UCSD-AML1 (cell line): ENCODE data around the gene VCP.

ENCODE experiments used
- DNase-seq: peaks from one replicate; lab custom pipeline; 2025; ENCODE audit not compliant: unreplicated experiment; lab: John Stamatoyannopoulos, UW

The VCP gene

DNA sequence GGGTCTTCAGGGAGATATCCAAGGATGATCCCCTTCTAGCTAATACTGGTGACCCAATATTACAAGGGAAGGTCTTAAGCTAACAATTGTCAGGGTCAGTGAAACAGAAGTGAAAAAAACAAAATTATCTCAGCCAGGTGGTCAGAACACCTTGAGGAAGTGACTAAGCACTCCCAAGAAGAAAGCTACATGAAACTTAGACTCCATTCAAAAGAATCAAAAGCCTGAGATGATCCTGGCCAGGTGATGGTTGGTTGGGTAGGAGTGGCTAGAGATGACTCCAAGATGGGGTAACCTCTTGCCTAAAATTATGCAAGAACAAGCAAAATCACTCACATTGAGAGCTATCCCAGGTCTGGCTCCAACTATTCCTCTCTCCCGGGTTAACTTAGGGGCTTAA lies 5.4 kb downstream of the VCP start:
- no peak for DNase-seq

DNA sequence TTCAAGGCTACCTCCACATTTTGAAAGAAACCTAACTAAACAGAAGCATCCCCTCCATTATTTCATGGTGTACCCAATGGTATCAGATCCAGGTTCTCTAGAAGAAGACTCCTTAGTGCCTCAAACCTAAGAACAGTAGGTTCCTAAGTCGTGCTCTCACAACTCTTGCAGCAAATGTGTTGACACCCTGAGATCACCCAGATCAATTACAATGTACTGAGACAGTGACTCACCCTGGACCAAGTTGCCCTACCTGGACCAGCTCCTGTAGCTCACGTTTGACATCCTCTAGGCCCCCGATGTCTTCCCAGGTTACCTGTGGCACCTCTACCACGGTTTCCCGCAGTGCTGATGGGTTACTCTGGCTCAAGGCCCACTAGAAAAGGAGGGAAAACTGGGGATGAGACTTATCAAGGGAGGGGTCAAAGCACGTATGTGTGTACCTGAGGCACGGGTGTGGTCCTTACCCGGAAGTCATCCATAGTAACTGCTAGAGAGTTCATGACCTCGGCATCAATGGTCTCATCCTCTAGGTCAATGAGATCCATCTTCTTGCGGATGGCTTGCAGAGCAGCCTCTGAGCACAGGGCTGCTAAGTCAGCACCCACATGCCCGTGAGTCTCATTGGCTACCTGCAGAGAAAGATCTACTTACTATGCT lies 11.7 kb downstream of the VCP start:
- DNase-seq = no peak

DNA sequence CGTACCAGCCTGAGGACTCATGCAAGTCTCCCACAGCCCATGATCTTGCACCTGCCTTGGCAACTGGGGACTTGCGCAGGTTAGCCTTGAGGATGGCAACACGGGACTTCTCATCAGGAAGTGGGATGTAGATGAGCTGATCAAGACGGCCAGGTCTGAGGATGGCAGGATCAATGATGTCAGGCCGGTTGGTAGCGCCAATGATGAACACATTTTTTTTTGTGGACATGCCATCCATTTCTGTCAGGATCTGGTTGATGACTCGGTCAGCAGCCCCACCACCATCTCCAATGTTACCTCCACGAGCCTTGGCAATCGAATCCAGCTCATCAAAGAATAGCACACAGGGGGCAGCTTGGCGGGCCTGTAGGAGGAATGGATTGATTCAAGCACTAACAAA lies 13.0 kb downstream of the VCP start:
- no peak for DNase-seq

DNA sequence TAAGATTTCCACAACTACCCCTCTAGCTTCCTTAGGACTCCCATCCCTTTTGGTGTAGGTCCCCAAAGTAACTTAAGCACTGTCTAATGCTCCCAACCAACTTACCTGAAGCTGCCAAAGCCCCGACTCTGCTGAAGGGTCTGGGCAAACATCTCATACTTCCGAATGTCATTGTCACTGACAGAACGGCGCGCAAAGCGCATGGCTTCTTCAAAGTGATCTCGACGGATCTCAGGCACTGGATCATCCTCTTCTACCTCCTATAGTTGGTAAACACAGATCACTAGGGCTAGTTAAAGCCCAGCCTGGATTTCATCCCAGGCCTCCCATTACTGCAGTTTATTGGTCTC lies 15.2 kb downstream of the VCP start:
- no peak for DNase-seq

DNA sequence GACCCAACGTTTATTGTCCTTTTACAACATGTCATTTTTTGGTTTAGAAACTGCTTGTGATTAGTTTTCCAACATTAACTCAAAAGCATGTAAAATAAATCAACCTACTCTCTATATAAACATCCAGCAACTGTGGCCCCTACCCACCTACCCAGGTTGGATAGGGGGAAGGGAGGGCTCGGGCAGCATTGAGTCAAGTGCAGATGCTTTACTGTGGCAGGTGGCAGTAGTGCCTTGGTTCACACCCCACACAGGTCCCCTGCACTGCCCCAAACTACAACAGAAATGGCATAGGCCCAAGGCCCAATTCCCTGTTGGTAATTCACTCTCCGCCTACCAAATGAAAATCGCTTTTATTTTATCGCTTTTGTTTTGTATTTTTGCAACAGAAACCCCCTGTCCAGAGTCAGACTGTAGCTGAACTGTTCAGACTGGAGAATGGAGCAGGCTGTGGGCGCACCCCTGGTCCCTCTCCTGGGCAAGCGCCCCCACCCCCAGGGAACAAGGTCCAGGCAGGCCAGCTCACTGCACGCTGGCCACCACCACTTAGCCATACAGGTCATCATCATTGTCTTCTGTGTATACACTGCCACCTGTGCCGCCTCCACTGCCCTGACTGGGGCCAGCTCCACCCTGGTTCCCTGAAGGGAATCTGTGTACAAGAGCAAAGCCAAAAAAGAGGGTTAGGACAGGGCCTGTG lies 15.7 kb downstream of the VCP start:
- no peak for DNase-seq

DNA sequence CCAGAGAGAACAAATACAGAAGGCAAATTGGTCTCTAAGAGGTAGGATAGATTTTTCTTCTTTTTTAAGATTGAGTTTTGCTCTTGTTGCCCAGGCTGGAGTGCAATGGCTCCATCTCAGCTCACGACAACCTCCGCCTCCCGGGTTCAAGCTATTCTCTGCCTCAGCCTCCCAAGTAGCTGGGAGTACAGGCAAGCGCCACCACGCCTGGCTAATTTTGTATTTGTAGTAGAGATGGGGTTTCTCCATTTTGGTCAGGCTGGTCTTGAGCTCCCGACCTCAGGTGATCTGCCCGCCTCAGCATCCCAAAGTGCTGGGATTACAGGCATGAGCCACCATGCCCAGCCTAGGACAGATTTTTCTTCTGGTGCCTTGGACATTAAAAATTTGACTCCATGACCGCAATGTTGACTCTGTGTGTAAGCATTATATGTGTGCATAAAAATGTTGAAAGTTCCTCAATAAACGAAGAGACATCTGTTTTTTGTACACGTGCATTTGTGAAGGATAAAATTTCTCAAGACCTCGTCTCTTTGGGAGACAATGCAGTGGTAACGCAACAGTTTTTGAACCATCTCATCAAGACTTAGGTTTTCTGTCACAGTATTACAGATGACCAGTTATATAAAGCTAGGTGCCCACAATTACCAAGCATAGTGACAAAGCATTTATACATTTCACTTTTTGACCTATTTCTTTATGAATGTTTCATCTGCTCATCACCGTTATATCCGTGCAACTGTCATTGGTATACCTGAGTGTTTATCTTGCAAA lies 17.4 kb downstream of the VCP start:
- DNase-seq = no peak

DNA sequence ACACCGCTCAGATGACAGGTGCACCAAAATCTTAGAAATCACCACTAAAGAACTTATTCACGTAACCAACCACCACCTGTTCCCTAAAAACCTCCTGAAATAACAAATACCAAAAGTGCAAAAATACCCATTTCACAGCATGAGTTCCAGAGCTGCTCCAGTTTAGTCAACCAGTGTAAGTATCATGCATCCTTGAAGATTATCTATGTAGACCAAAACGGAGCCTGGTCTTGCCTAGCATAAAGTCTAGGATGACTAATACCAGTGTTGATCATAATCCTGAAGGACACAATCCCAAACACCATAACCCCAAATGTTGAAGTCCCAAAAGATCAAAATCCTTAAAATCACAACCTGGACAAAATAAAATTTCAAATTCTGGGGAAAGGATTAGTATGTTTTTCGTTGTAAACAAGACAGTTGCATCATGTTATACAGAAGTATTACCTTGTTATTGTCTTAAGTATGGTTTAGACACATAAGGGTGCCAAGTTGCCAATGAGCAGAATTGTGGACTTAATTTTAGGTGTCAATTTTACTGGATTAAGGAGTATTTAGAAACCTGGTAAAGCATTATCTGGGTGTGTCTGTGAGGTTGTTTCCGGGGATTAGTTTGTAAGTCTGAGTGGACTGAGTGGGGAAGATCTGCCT lies 18.1 kb downstream of the VCP start:
- no peak for DNase-seq

DNA sequence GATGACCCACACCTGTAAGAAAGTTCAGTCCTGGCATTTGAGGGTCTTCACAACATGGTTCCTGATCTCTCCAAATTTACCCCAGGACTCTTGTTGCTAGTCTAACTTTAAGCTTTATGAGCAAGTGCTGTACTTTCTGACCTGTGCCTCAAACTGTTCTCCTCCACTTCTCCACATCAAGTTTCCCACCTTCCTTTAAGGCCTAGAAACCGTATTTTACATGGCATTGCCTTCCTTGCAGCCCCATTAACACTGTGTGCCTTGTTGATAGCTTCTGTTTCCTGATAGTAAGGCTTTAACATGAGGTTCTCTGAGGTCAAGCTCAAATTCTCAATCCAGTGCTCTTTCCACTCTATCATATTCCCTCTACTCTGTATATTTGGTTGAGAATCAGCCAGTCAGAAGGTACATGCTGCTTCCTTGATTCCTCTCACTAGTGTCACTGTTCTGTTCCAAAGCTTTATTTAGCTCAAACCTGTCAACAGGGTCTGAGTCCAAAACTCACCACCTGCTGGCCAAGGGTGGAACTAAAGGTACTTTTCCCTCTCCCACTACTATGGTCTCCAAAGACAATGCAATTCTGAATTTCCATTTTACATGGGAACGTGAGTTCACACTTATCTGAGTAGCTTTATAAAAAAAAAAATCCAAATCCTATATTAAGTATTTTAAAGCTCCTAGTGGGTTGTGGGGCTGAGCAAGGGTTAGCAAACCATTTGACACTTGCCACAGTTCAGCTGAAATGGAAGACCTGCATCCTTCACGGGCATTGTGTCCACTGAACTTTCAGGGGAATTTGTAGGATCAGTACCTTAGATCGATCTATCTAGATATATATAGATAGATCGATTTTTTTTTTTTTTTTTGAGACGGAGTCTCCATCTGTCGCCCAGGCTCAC lies 21.1 kb downstream of the VCP start:
- peak; percentile 20 for DNase-seq

DNA sequence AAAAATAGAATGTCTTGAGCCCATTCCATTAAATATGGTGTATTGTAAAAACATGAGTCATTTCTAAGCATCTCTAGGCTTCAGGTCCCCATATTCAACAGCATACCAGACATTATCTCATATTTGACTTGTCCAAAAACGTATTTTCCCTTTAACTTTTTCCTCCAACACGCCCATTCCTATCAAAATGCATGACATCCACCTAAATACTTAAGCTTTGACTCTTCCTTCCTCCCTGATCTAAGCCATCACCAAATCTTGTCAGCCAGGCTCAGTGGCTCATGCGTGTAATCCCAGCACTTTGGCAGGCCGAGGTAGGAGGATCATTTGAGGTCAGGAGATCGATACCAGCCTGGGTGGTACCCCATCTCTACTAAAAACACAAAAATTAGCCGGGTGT lies 23.9 kb downstream of the VCP start:
- DNase-seq = no peak

DNA sequence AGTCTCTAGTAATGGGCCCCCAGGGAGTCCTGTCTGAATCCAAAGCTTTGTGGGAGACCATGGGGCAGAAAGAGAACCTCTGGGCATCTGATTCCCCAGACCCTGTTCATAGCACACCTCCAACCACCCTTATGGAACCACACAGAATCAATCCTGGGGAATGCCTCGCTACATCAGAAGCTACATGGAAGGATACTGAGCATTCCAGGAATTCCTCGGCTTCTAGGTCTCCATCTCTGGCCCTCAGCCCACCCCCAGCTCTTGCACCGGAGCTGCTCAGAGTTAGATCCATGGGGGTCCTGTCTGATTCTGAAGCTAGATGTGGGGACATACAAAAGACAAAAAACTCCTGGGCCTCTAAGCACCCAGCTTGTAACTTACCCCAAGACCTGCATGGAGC lies 28.4 kb downstream of the VCP start:
- no peak for DNase-seq

DNA sequence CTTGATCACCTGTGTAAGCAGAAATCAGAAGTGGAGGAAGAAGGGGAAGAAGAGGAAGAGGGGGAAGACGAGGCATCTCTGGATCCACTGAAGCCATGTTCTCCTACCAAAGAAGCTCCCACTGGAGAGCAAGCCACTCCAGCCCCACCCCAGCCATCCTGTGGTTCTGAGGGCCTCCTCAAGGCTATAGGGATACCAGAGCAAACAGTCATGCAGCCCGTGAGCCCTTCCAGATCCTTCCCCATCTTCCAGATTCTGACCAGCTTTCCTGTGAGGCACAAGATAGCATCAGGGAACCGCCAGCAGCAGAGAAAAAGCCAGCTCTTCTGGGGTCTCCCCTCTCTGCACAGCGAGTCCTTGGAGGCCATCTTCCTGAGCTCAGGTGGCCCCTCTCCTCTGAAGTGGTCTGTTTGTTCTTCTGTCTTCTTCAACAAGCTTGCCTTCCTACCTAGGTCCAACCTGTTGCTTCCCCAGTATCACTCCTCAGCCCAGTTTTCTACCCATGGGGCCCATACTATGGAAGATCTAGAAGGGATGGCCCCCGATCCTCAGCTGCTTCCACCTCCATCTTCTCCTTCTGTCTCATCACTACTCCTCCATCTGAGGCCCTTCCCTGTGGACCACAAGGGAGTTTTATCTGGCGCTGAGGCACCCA lies 29.4 kb downstream of the VCP start:
- no peak for DNase-seq

DNA sequence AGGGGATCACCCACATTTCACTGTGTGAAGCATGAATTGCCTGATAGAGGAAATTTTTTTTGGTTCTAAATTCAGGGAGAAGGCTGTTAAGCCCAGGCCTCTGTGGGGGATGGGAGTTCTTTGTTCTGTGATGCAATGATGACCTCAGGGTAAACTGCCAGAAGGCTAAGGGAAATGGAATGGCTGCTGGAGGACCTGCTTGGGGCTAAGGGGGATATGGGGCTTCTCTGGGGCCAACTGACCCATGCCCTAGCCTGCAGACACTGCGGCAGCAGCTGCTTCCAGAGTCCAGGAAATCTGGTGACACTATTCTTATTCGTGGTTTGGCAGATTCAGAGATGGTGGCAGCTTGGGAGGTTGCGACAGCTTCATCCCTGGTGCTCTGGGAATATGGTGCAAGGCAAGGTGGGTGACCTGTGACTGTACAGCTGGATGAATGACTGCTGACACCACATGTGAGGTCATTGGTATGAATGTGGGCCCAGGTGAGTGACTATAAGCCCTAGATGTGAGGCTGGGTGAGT lies 30.3 kb downstream of the VCP start:
- peak; percentile 19 for DNase-seq

DNA sequence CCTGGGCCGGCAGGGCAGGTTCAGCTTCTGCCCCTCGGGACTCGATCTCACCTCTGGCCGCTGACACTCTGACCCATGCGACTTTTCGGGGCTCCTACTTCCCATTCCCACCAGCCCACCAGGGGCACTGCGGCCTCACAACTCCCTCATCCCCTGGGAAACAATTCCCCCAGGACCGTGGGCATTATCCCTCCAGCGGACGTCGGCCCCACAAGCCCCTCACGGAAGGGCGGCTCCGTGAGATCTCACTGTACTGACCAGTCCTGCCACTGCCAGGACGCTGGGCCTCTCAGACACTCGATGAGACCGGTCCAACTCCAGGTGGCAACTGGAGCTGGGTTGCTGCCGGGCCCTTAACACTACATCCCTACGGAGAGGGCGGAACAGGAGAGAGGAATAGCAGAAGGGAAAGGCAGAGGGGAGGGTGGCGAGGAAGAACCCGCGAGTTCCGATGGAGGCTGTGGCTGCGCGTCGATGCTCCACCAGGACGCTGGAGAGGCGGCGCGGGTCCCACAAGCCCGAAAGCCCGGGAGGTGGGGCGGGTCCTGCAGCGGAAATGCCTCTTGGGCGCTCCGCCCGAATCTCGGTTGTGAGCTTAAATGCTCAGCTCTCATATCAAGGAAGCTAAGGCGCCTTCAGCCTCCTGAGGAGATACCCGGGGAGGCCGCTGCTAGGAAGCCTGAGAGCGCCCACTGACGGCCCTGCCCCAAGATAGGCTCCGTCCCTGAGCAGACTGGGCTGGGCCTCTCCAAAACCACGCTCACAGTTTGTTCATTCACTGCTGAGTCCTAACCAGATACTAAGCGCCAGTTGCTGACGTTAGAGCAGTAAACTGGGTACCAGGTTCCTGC lies 36.3 kb downstream of the VCP start:
- no peak for DNase-seq

DNA sequence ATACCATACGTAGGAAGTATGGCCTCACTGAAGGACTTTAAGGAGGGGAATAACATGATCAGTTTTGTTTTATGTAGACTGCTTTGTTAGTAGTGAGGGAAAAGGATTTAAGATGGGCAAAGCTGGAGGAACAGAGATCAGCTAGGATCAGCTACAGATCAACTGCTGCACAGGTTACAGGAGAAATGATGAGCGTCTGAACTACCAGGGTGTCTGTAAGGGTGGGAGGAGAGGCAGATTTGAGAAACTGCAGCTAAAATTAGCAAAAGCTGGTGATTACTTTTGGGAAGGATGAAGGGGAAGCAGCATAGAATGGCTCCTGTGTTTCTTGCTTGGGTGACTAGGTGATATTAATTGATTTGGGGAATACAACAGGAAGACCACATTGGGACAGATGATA lies 39.3 kb downstream of the VCP start:
- no peak for DNase-seq

DNA sequence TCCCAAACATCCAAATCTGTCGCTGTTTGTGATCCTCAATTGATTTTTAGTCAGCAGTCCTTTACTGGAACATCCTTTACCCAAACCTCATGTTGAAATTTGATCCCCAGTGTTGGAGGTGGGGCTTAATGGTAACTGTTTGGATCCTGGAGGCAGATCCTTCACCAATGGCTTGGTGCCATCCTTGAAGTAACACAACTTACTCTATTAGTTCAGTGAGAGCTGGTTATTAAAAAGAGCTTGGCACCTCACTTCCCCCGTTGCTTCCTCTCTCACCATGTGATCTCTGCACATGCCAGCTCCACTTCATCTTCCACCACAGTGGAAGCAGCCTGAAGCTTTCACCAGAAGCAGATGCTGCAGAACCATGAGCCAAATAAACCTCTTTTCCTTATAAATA lies 42.6 kb downstream of the VCP start:
- DNase-seq = no peak

DNA sequence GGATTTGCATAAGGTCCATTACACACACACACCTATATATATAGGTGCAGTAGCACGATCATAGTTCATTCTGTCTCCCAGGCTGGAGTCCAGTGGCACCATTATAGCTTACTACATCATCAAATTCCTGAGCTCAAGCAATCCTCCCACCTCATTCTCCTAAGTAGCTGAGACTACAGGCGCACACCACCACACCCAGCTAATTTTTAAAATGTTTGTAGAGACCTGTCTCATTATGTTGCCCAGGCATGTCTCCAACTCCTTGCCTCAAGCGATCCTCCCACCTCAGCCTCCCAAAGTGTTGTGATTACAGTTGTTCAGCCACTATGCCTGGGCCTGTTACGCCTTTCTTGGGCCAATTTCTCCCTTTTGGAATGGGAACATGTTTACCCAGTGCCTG lies 43.2 kb downstream of the VCP start:
- DNase-seq = no peak

DNA sequence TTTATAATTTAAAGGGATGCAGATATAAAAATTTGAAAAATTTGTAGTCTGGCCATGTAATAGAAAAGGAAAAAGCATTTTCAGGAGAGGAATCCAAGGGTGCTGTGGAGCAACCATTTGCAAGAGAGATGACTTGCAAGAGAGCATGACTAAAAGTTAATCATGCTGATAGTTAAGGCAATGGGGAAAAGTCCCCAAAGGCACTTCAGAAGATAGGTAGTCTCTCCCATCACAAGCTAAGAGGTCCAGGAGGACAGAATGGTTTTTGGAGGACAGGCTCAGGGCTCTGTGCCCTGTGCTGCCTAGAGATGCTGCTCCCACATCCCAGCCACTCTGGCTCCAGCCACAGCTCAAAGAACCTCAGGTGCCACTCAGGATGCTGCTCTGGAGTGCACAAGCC lies 44.1 kb downstream of the VCP start:
- no peak for DNase-seq

DNA sequence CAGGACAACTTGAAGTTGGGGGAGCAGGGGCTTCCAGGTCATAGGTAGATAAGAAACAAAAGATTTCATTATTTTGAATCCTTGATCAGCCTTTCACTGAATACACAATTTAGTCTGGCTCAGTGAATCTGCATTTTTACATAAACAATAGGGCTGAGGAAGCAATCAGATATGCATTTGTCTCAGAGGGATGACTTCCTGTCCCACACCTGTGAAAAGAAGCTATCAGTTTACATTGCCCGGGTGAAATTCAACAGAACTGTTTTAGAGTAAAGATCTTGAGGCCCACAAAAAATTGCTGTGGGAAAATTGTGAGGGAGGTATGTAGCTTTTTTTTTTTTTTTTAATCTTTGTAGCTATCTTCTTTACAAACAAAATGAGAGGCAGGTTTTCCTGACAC lies 44.6 kb downstream of the VCP start:
- no peak for DNase-seq

DNA sequence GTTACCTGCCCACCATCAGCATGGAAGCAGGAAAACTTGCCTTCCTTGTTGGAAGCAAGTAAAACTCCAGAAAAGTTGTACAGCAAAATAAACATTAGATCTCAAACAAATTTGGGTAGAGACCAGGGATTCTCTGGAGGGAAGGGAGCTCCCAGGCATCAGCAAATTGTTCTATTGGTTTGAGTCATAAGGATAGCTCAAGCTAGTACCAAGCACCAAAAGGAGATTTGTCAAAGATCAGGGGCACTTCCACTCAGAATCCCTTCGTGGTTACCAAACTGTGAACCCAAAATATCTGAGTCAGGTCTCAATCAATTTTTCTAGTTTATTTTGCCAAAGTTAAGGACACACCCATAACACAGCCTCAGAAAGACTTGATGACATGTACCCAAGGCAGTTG lies 45.1 kb downstream of the VCP start:
- no peak for DNase-seq
